Glomerular endothelial cell (primary cell): ENCODE data around the gene NOTUM. TPM values are rescaled to one million over a fixed set of nuclear protein-coding genes. Genes with fewer than 3 reads are reported as not detected.
"Not testable (repeated sequence)": the region's sequence is repeated elsewhere in the genome, so short reads cannot be mapped to it uniquely, and the experiment has no call there.

Experiments used
- DNase-seq: peaks from one replicate; pipeline ENCODE4 v3.0.0-alpha.2; 2011; ENCODE audit warnings: low read depth, low spot score; ENCODE audit errors: extremely low read depth
- total RNA-seq: library from RNA; depleted of rRNA; stranded (reverse); fragments of >200 nt; gene quantifications from 2 replicates; pipeline ENCODE4 v1.2.3, GENCODE V29; 2015

The NOTUM gene
- total RNA-seq, 1 donor from 2014 or later, result not detected

DNA sequence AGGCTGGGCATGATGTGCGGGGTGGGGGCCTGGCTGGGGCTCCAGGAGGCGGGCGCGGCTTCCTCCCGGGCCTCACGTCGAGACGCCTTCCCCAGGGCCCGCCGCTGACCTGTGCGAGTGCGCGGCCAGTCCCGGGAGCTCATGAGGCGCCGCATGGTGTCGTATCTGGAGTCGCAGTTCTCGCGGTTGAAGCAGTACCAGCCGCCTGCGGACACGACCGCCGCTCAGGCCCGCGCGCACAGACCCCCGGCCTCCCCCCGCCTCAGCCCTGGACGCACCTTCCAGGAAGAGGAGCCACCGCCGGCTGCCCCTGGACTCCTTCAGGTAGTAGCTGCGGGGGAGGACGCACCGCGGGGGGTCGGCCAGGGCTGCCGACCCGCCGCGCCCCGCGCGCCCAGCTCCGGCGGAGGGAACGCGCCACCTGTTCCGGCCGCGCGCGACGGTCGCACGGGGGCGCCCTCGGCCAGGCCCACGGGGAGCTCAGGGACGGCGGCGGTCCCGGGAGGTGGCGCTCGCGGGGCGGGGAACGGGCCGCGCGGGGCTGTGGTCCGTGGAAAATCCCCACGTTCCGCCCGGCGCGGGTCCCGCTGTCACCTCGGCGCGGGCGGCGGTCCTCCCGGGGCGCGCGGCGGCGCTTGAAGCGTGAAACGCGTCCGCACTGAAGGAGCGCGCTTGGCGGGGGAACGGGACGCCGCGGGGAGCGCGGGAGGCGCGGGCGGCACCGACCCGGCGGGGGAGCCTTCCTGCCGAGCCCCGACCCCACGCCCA lies 1.4 kb downstream of the NOTUM start:
- DNase-seq, result no peak

GRCh38 chr17:81958633-81959342 lies 2.2 kb downstream of the NOTUM start:
- DNase-seq, result no peak

DNA sequence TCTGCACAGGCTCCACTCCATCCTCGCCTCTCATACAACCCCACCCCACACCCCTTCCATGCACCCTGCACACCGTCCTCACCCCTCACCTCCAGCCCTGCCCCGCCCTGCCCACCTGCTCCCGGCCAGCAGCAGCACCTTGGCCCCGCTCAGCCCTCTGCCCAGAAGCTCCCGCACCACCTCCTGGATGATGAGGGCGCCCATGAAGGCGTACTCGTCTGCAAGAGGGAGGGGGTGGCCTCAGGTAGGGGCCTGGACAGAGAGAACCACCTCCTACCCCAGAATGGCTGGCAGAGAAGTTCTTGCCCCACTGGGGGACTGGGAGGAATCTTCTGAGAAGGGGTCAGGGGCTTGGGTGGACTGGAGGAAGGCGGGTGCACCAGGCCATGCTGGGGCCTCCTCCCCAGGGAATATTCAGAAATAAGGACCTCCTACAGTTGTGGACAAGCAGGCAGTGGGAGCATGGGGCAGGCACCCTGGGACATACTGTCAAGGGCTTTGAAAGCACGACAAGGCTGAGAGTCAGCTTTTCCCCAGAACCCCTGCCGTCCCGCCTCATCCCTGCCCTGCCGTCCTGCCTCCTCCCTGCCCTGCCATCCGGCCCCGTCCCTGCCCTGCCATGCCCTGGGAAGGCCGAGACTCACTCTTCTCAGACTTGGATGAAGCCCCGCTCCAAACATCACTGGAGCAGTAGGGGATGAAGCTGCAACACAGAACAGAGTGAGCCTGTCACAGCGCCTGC lies 3.1 kb downstream of the NOTUM start:
- DNase-seq, result no peak

GRCh38 chr17:81956607-81957589 lies 4.1 kb downstream of the NOTUM start:
- no peak for DNase-seq

DNA sequence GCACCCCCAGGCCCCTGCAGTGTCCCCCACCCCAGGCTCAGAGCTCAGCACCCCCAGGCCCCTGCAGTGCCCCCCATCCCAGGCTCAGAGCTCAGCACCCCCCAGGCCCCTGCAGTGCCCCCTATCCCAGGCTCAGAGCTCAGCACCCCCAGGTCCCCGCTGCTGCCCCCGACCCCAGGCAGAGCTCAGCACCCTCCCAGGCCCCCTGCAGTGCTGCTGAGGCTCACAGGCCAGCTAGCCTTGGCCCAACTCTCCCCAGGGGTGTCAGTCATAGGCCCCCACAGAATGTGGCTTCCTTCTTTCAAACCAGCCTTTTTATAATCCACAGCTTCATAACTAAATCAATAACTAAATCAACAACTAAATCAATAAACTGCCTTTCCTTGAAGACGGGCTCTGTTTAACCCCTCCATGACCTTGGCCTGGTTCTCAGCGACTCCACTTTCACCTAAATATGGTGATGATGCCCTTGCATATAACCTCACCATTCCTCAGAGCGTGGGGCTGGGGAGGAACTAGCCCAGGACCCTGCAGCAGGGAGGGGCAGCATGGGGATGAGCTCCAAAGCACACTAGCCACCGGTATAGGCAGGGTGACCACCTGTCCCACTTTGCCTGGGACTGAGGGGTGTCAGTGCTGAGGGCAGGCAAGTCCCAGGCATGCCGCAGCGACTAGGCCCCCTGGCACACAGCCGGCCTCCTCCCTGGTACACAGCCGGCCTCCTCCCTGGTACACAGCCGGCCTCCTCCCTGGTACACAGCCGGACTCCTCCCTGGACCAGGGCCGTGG lies 5.0 kb downstream of the NOTUM start:
- DNase-seq, result no peak

DNA sequence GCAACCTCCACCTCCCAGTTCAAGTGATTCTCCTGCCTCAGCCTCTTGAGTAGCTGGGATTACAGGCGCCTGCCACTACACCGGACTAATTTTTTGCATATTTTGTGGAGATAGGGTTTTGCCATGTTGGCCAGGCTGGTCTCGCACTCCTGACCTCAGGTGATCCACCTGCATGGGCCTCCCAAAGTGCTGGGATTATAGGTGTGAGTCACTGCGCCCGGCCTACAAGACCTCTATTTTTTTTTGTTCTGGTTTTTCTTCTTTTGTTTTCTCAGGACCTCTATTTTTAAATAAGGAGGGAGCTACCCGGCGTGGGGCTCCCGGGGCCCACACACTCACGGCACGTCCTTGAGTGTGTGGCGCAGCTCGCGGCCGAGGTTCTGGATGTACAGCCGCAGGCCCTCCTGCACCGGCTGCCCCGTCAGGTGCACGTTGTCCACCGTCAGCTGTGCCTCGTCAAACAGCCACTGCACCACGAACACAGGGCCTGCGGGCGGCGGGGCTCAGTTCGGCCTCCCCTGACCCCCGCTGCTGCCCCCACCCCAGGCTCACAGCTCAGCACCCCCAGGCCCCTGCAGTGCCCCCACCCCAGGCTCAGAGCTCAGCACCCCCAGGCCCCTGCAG lies 5.8 kb downstream of the NOTUM start:
- DNase-seq, result no peak

DNA sequence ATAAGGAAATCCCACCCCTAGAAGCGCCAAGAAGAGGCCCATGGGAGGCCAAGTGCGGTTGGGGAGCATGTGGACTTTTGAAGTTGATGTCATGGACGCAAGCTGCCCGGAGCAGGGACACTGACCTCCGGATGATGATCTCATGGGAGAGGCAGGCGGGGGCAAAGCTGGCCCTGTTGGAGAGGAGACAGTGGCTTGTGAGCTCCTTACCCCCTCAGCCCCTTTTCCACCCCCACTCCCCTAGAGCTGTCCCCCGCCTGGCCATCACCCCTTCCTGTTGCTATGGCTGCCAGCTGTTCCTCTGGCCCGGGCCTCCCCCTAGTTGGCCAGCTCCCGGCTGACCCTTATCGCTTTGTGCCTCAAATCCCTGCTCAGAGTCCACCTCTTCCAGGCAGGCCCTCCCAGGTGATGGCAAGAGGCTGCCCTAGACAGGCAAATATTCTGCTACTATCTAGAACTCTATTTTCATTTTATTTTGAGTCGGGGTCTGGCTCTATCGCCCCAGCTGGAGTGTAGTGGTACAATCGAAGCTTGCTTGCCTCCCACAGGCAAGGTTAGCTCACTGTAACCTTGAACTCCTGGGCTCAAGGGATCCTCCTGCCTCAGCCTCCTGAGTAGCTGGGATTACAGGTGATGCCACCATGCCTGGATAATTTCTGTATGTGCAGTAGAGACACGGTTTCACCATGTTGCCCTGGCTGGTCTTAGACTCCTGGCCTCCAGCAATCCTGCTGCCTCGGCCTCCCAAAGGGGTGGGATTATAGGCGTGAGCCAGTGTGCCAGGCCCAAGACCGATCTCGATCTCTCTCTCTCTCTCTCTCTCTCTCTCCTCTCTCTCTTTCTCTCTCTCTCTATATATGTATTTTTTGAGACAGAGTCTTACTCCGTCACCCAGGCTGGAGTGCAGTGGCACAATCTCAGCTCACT lies 6.6 kb downstream of the NOTUM start:
- no peak for DNase-seq

DNA sequence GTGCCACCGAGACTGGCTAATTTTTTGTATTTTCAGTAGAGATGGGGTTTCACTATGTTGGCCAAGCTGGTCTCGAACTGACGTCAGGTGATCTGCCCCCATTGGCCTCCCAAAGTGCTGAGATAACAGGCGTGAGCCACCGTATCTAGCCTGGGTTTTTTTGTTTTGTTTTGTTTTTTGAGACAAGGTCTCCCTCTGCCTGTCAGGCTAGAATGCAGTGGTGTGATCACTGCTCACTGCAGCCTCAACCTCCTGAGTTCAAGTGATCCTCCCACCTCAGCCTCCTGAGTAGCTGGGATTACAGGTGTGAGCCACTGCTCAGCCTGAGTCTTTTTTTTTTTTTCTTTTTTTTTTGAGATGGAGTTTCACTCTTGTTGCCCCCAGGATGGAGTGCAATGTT lies 7.5 kb downstream of the NOTUM start:
- DNase-seq, result not testable (repeated sequence)

GRCh38 chr17:81952792-81953228 lies 8.2 kb downstream of the NOTUM start:
- no peak for DNase-seq

DNA sequence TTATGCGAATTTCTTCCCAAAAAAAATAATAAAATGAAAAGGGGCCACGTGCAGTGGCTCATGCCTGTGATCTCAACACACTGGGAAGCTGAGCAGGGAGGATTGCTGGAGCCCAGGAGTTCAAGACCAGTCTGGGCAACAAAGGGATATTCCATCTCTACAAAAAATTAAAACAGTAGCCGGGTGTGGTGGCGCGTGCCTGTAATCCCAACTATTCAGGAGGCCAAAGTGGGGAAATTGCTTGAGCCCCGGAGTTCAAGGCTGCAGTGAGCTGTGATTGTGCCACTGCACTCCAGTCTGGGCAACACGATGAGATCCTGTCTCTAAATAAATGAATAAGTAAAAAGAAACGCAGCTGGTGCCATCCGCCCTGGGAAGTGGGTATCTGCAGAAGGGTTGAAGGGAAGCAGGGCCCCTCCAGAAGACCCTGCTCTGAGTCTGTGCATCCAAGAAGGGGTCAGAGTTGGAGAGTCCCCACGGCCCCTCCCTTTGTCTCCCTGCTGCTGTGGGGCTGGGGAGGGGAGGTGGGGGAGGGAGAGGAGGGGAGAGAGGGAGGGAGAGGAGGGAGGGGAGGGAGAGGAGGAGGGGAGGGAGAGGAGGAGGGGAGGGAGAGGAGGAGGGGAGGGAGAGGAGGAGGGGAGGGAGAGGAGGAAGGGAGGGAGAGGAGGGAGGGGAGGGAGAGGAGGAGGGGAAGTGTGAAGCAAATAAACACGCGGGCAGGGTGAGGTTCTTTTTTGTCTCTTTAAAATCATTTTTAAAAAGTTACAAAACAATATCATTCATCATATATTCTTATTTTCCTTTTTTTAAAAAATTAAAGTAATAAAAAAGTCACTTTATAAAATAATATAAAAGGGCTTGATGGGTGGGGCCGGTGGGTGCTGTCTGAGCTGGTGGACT lies 9.0 kb downstream of the NOTUM start:
- DNase-seq, result no peak

GRCh38 chr17:81950501-81950900 lies 10.5 kb downstream of the NOTUM start:
- DNase-seq, result no peak

GRCh38 chr17:81948635-81949378 lies 12.2 kb downstream of the NOTUM start:
- no peak for DNase-seq

- no peak for DNase-seq
These were observed 13.8 kb downstream of the NOTUM start, which contains the start of gene MYADML2 for GRCh38 chr17:81947189-81947588. Gene MYADML2, minus strand, starts transcription at chr17:81947233. Its CDS starts 5,492 bp downstream, at chr17:81941741.

GRCh38 chr17:81944858-81945257 lies 16.1 kb downstream of the NOTUM start:
- no peak for DNase-seq

DNA sequence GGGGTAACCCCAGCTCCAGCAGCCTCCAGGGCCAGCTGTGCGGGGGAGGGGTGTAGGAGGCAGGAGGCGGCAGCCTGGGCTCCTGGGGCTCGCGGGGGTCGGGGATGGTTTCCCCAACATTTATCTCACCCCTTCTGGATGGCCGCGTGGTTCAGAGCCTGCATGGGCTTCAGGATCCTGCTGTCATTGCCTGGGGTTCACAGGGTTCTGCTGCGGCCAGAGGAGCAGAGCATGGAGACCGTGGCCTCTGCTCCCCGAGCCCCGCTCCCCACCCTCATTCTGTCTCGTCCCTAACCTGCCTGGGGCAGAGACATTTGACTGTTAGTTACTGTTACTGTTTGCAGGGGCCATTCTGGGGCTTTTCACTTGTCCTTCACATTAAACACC lies 18.8 kb downstream of the NOTUM start:
- no peak for DNase-seq

- DNase-seq, result no peak
These were observed 19.4 kb downstream of the NOTUM start for GRCh38 chr17:81941484-81942166.
